Gastroesophageal sphincter (tissue), 4 donors: ENCODE measurements around the gene PITPNM1. TPM values are rescaled to one million over a fixed set of nuclear protein-coding genes. Genes with fewer than 3 reads are reported as not detected.

Experiments
- ATAC-seq: fragments of 150-250 bp; one replicate; pipeline ENCODE4 v1.9.1; 2016; ENCODE audit warnings: mild to moderate bottlenecking, moderate library complexity
- H3K27ac ChIP-seq, 4 donors: fragments of 200-600 bp; sonication (generic) in 3 of 4; 1 replicate in 3 of 4; 2 replicates in 1 of 4; pipeline ENCODE4 v1.5.1; 2016 to 2019
- H3K27me3 ChIP-seq: fragments of 200-600 bp; sonication (generic); one replicate; pipeline ENCODE4 v1.5.1; 2019
- H3K36me3 ChIP-seq, 2 donors: fragments of 200-600 bp; sonication (generic); one replicate each; pipeline ENCODE4 v1.5.1; 2019; ENCODE audit warnings: control low read depth in 1 of 2
- H3K4me1 ChIP-seq, 3 donors: fragments of 200-600 bp; sonication (generic); 1 replicate in 2 of 3; 2 replicates in 1 of 3; pipeline ENCODE4 v1.5.1; 2016 to 2019; ENCODE audit warnings: control low read depth in 2 of 3
- H3K4me3 ChIP-seq, 2 donors: fragments of 200-600 bp; sonication (generic); one replicate each; pipeline ENCODE4 v1.5.1; 2019; ENCODE audit warnings: mild to moderate bottlenecking in 1 of 2, moderate library complexity in 1 of 2
- H3K9me3 ChIP-seq, 3 donors: fragments of 200-600 bp; sonication (generic); one replicate each; pipeline ENCODE4 v1.5.1; 2017 to 2019; ENCODE audit warnings: control low read depth in 2 of 3
- CTCF ChIP-seq, 4 experiments: fragments of 200-600 bp in 2 of 4; fragments of 450-650 bp in 2 of 4; sonication (generic) in 1 of 4; IDR thresholded peaks; one replicate each; pipeline ENCODE4 v1.5.1; 2017 to 2019; ENCODE audit warnings: antibody characterized with exemption in 4 of 4, mild to moderate bottlenecking in 2 of 4, moderate library complexity in 2 of 4
- EP300 ChIP-seq: sonication (generic); formaldehyde crosslinking; IDR thresholded peaks from one replicate; pipeline ENCODE4 v1.6.1; 2017; ENCODE audit warnings: antibody characterized with exemption, mild to moderate bottlenecking
- POLR2A ChIP-seq, 2 donors: fragments of 450-650 bp; IDR thresholded peaks; one replicate each; pipeline ENCODE4 v1.6.1; 2017; ENCODE audit warnings: antibody characterized with exemption in 2 of 2, mild to moderate bottlenecking in 2 of 2, moderate library complexity in 1 of 2
- POLR2AphosphoS5 ChIP-seq: sonication (generic); formaldehyde crosslinking; IDR thresholded peaks from one replicate; pipeline ENCODE4 v1.6.1; 2017; ENCODE audit warnings: antibody characterized with exemption
- WGBS, 2 donors: methylation state at CpG; one replicate each; pipeline ENCODE4 v1.1.5; 2018; ENCODE audit warnings: low coverage in 1 of 2; 5-methylcytosine and 5-hydroxymethylcytosine counted together
- total RNA-seq, 4 donors: library from RNA; depleted of rRNA; stranded (reverse); fragments of >200 nt; gene quantifications; one replicate each; pipeline ENCODE4 v1.1.0, GENCODE V29; 2016

PITPNM1 gene
- total RNA-seq, 4 donors from 2014 or later = 9.5 to 18.7 (median 15.4) TPM

GRCh38 chr11:67504005-67504949 is 886 bp downstream of the PITPNM1 start:
- Histone ChIP-seq H3K27ac (peak overlapping the region; percentile 60 to 100 (median 96)), H3K36me3 (peaks cover 0 to 29% of the 10 kb centered on the region in 2 donors), H3K4me1 (peaks cover 0 to 57% (median 34%) of the 10 kb centered on the region in 3 donors), H3K4me3 (peak overlapping the region; percentile 45 to 67), H3K27me3 (peaks cover 32% of the 10 kb centered on the region), H3K9me3 (no peaks in the 10 kb centered on the region)
- WGBS, 2 donors = 0 to 3% methylated on average over 5 to 12 of the region's 101 CpGs
- no peak for ATAC-seq
- no peak for TF ChIP-seq POLR2A (IDR thresholded peaks at IDR 0.05)
- TF ChIP-seq CTCF (IDR thresholded peaks at IDR 0.05) = no peak
- no peak for TF ChIP-seq POLR2AphosphoS5
- no peak for TF ChIP-seq EP300

- Histone ChIP-seq H3K4me1 (peaks cover 0 to 50% (median 30%) of the 10 kb centered on the region in 3 donors), H3K9me3 (no peaks in the 10 kb centered on the region), H3K36me3 (peaks cover 0 to 35% of the 10 kb centered on the region in 2 donors), H3K27me3 (peaks cover 32% of the 10 kb centered on the region), H3K4me3 (peak overlapping the region in 1 of 2 donors; percentile 67), H3K27ac (peak overlapping the region in 1 of 4 donors; percentile 98)
- WGBS, 2 donors = 62 to 83% methylated on average over 4 to 8 of the region's 19 CpGs
- no peak for ATAC-seq
- TF ChIP-seq POLR2A (IDR thresholded peaks at IDR 0.05) (no peak), EP300 (no peak), POLR2AphosphoS5 (no peak), CTCF (IDR thresholded peaks at IDR 0.05) (no peak)
Measured at GRCh38 chr11:67503119-67504004, 1.8 kb downstream of the PITPNM1 start.

GRCh38 chr11:67502328-67502979 is 2.7 kb downstream of the PITPNM1 start:
- Histone ChIP-seq H3K27me3 (peaks cover 32% of the 10 kb centered on the region), H3K4me1 (peaks cover 0 to 46% (median 27%) of the 10 kb centered on the region in 3 donors), H3K4me3 (no peak overlapping the region), H3K36me3 (peaks cover 0 to 44% of the 10 kb centered on the region in 2 donors), H3K27ac (no peak overlapping the region), H3K9me3 (no peaks in the 10 kb centered on the region)
- ATAC-seq = no peak
- no CpG with 5 or more reads among the region's 18 CpGs for WGBS, 2 donors
- TF ChIP-seq CTCF (IDR thresholded peaks at IDR 0.05) (no peak), POLR2AphosphoS5 (no peak), EP300 (no peak), POLR2A (IDR thresholded peaks at IDR 0.05) (no peak)

- ATAC-seq = no peak
- Histone ChIP-seq H3K9me3 (no peaks in the 10 kb centered on the region), H3K4me1 (peaks cover 0 to 40% (median 21%) of the 10 kb centered on the region in 3 donors), H3K27ac (no peak overlapping the region), H3K4me3 (no peak overlapping the region), H3K36me3 (peaks cover 0 to 49% of the 10 kb centered on the region in 2 donors), H3K27me3 (peaks cover 32% of the 10 kb centered on the region)
- no CpG with 5 or more reads among the region's 18 CpGs for WGBS, 2 donors
- TF ChIP-seq EP300 (no peak), POLR2AphosphoS5 (no peak), POLR2A (IDR thresholded peaks at IDR 0.05) (no peak), CTCF (IDR thresholded peaks at IDR 0.05) (no peak)
Measured at GRCh38 chr11:67501854-67502253, 3.3 kb downstream of the PITPNM1 start.
